Transverse colon (tissue), 4 donors: ENCODE measurements around the gene DCHS2.

Experiments used
- POLR2A ChIP-seq: fragments of 450-650 bp; IDR thresholded peaks from one replicate; pipeline ENCODE4 v1.6.1; 2016; ENCODE audit warnings: antibody characterized with exemption, mild to moderate bottlenecking, moderate library complexity
- POLR2AphosphoS5 ChIP-seq, 3 donors: sonication (generic); formaldehyde crosslinking; IDR thresholded peaks; one replicate each; pipeline ENCODE4 v1.6.1; 2016; ENCODE audit warnings: antibody characterized with exemption in 3 of 3
- TF ChIP-seq, protein P1 (sequence below), 5 experiments: fragments of 200-600 bp in 3 of 5; fragments of 450-650 bp in 2 of 5; sonication (generic) in 3 of 5; IDR thresholded peaks; 1 replicate in 2 of 5; 2 replicates in 3 of 5; pipeline ENCODE4 v1.5.1; 2016 to 2017; ENCODE audit warnings: antibody characterized with exemption in 5 of 5, inconsistent platforms in 3 of 5, mild to moderate bottlenecking in 2 of 5, moderate library complexity in 1 of 5

DNA sequence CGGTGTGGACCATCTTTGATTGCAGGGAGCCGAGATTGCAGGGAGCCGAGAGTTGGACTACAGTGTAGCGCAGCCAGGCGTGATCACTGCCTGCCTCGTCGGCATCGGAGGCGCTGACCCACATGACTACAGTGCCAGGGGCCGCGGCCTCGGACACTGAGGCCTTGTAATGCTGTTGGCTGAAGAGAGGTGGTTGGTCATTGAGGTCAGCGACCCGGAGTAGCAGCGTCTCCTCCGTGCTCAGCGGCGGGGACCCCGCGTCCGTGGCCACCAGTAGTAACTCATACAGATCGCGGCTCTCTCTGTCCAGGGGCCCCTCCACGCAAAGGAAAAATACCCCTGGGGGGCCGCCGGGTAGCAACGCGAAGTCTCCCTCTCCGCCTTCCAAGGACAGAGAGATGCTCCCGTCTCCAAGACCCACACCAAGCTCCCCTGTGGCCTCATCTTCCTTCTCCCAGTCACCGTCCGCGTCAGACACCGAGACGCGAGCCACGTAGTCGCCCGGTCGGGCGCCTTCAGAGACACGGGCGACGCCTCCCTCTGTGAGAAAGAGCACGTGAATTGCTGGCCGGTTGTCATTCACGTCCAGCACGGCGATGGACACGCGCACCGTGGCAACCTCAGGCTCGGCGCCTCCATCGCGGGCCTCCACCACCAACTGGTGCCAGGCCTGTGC, 1.9 kb downstream of the DCHS2 start:
- no peak for TF ChIP-seq POLR2A
- TF ChIP-seq POLR2AphosphoS5 (IDR thresholded peaks at IDR 0.05): no peak
- TF ChIP-seq, protein P1, sequence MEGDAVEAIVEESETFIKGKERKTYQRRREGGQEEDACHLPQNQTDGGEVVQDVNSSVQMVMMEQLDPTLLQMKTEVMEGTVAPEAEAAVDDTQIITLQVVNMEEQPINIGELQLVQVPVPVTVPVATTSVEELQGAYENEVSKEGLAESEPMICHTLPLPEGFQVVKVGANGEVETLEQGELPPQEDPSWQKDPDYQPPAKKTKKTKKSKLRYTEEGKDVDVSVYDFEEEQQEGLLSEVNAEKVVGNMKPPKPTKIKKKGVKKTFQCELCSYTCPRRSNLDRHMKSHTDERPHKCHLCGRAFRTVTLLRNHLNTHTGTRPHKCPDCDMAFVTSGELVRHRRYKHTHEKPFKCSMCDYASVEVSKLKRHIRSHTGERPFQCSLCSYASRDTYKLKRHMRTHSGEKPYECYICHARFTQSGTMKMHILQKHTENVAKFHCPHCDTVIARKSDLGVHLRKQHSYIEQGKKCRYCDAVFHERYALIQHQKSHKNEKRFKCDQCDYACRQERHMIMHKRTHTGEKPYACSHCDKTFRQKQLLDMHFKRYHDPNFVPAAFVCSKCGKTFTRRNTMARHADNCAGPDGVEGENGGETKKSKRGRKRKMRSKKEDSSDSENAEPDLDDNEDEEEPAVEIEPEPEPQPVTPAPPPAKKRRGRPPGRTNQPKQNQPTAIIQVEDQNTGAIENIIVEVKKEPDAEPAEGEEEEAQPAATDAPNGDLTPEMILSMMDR (IDR thresholded peaks at IDR 0.05): no peak
